Ectodermal cell (in vitro differentiated cells): ENCODE data around the gene F2RL1.
"Not testable (repeated sequence)": the region's sequence is repeated elsewhere in the genome, so short reads cannot be mapped to it uniquely, and the experiment has no call there.

ENCODE experiments used
- H3K27ac ChIP-seq: 2 replicates; pipeline ENCODE4 v1.7.0; 2013; ENCODE audit warnings: mild to moderate bottlenecking, low read depth, low read length; ENCODE audit not compliant: insufficient read depth, poor library complexity, severe bottlenecking
- H3K27me3 ChIP-seq: 2 replicates; pipeline ENCODE4 v1.7.0; 2013; ENCODE audit warnings: mild to moderate bottlenecking, low read length; ENCODE audit not compliant: insufficient read depth, control insufficient read depth, poor library complexity, severe bottlenecking
- H3K36me3 ChIP-seq: one replicate; pipeline ENCODE4 v1.7.0; 2013; ENCODE audit warnings: low read length; ENCODE audit not compliant: control insufficient read depth, insufficient read depth
- H3K4me1 ChIP-seq: one replicate; pipeline ENCODE4 v1.7.0; 2013; ENCODE audit warnings: low read length; ENCODE audit not compliant: control insufficient read depth, insufficient read depth
- H3K4me3 ChIP-seq: 2 replicates; pipeline ENCODE4 v1.7.0; 2013; ENCODE audit warnings: low read depth, low read length, control low read depth; ENCODE audit not compliant: insufficient read depth
- H3K9me3 ChIP-seq: 2 replicates; pipeline ENCODE4 v1.7.0; 2013; ENCODE audit warnings: mild to moderate bottlenecking, low read length, moderate library complexity; ENCODE audit not compliant: control insufficient read depth
- WGBS, 2 experiments: methylation state at CpG; one replicate each; pipeline ENCODE4 v1.1.7; 2013; ENCODE audit warnings: missing lambda C conversion rate in 2 of 2; 5-methylcytosine and 5-hydroxymethylcytosine counted together

Gene F2RL1

GRCh38 chr5:76849419-76850291 is 30.8 kb downstream of the F2RL1 start, which contains the start of gene S100Z:
Gene S100Z (plus strand): TSS chr5:76850014. CDS start chr5:76875360, 25,346 bp downstream.
- Histone ChIP-seq H3K4me3 (no peak within 1 kb of the TSS), H3K36me3 (no peaks in the 10 kb centered on the region), H3K27ac (no peak within 1 kb of the TSS), H3K9me3 (no peaks in the 10 kb centered on the region), H3K27me3 (no peaks in the 10 kb centered on the region), H3K4me1 (no peaks in the 10 kb centered on the region)
- WGBS, 2 experiments = 87 to 91% methylated on average over 18 of the region's 18 CpGs

DNA sequence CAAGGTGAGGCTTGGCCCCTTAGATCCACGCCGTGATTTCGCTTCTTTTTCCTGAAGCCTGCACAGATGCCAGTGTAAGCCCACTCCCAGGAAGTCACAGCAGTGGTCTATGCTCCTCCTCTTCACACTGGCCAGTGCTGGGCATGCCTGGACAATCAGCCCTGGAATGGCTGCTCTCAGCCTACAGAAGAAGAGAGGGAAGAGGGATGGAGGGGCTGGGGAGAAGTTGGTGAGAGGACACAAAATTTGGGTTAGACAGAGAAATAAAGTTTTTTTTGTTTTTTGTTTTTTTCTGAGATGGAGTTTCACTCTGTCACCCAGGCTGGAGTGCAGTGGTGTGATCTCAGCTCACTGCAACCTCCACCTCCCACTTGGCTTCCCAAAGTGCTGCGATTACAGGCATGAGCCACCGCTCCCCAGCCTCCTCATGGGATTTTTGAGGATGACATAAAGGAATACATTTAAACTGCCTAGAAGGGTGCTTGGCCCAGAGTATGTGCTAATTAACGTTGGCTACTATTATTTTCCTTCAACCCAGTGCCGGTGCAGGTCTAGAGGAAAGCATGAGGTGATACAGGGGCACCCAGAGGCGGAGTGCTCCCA is 31.8 kb downstream of the F2RL1 start:
- H3K9me3 ChIP-seq = no peaks in the 10 kb centered on the region
- H3K4me3 ChIP-seq = no peak overlapping the region
- no peaks in the 10 kb centered on the region for H3K27me3 ChIP-seq
- WGBS, 2 experiments = 91 to 95% methylated on average over 8 of the region's 8 CpGs
- no peaks in the 10 kb centered on the region for H3K36me3 ChIP-seq
- H3K27ac ChIP-seq = no peak overlapping the region
- H3K4me1 ChIP-seq = no peaks in the 10 kb centered on the region

- H3K36me3 ChIP-seq = no peaks in the 10 kb centered on the region
- no peaks in the 10 kb centered on the region for H3K9me3 ChIP-seq
- WGBS, 2 experiments = 93 to 94% methylated on average over 7 of the region's 7 CpGs
- H3K27me3 ChIP-seq = no peaks in the 10 kb centered on the region
- no peaks in the 10 kb centered on the region for H3K4me1 ChIP-seq
- H3K4me3 ChIP-seq = no peak overlapping the region
- H3K27ac ChIP-seq = no peak overlapping the region
These were observed 33.0 kb downstream of the F2RL1 start for GRCh38 chr5:76851728-76852369.

DNA sequence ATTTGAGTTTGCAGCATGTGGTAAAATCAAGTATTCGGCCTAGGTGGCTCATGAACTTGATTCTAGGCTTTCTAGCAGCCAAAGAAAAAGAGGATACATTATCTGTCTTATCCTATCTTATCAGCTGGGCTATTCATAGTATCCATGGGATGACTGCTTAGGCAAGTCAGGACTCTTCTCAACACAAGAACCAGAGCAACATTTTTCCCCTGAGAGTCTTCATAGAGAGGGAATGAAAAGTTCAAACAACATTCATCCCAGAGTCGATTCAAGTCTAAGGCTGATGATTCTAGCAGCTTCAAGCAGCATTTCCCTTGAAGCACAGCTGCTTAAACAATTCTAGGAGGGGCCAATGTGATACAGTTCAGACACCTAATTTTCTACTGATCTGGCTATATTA is 33.9 kb downstream of the F2RL1 start:
- WGBS, 2 experiments = 92 to 97% methylated on average over 2 of the region's 2 CpGs
- Histone ChIP-seq H3K27me3 (no peaks in the 10 kb centered on the region), H3K4me1 (no peaks in the 10 kb centered on the region), H3K27ac (no peak overlapping the region), H3K36me3 (no peaks in the 10 kb centered on the region), H3K4me3 (no peak overlapping the region), H3K9me3 (no peaks in the 10 kb centered on the region)

DNA sequence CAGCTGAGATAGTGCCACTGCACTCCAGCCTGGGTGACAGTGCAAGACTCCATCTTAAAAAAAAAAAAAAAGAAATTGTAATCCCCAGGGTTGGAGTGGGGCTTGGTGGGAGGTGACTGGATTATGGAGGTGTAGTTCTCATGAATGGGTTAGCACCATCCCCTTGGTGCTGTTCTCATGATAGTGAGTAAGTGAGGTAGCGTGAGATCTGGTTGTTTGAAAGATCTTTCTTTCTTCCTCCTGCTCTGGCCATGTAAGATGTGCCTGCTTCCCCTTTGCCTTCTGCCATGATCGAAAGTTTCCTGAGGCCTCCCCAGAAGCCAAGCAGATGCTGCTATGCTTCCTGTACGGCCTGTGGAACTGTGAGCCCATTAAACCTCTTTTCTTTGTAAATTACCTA is 34.9 kb downstream of the F2RL1 start:
- H3K9me3 ChIP-seq, H3K36me3 ChIP-seq, H3K27ac ChIP-seq, H3K27me3 ChIP-seq, H3K4me1 ChIP-seq, H3K4me3 ChIP-seq: not testable (repeated sequence)
- 99 to 100% methylated on average over 3 of the region's 3 CpGs for WGBS, 2 experiments

DNA sequence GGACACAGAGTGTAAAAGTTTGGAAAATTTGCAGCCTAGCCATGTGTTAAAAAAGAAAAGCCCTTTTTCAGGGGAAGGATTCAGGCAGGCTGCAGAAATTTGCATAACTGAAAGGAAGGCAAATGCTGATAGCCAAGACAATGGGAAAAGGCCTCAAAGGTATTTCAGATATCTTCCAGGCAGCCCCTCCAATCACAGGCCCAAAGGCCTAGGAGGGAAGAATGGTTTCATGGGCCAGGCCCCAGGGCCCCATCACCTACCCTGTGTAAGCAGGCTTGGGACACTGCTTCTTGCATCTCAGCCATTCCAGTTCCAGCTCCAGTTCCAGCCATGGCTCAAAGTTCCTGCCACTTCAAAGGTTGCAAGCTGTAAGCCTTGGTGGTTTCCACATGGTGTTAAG is 35.8 kb downstream of the F2RL1 start:
- Histone ChIP-seq H3K4me3 (no peak overlapping the region), H3K36me3 (no peaks in the 10 kb centered on the region), H3K4me1 (no peaks in the 10 kb centered on the region), H3K27ac (no peak overlapping the region), H3K9me3 (no peaks in the 10 kb centered on the region), H3K27me3 (no peaks in the 10 kb centered on the region)

DNA sequence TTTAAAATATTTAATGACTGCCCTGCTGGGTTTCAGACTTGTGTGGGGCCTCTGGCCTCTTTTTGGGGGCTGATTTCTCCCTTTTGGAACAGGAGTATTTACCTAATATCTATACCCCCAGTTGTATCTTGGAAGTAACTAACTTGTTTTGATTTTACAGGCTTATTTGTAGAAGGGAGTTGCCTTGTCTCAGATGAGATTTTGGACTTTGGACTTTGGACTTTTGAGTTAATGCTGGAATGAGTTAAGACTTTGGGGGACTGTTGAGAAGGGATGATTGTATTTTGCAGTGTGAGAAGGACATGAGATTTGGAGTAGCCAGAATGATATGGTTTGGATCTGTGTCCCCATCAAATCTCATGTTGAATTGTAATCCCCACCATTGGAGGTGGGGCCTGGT is 36.7 kb downstream of the F2RL1 start:
- H3K4me3 ChIP-seq, H3K27me3 ChIP-seq, H3K4me1 ChIP-seq, H3K36me3 ChIP-seq, H3K9me3 ChIP-seq, H3K27ac ChIP-seq: not testable (repeated sequence)

DNA sequence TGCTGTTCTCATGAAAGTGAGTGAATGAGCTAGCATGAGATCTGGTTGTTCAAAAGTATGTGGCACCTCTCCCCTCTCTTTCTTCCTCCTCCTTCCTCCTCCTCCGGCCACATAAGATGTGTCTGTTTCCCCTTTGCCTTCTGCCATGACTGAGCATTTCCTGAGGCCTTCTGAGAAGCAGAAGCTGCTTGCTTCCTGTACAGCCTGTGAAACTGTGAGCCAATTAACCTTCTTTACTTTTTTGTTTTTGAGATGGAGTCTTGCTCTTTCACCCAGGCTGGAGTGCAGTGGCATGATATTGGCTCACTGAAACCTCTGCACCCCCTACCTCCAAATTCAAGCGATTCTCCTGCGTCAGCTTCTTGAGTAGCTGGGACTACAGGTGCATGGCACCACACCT is 37.1 kb downstream of the F2RL1 start:
- H3K9me3 ChIP-seq = no peaks in the 10 kb centered on the region
- no peaks in the 10 kb centered on the region for H3K36me3 ChIP-seq
- H3K27me3 ChIP-seq = no peaks in the 10 kb centered on the region
- H3K27ac ChIP-seq = no peak overlapping the region
- no peaks in the 10 kb centered on the region for H3K4me1 ChIP-seq
- H3K4me3 ChIP-seq = no peak overlapping the region
- WGBS, 2 experiments = 95 to 97% methylated on average over 3 of the region's 3 CpGs

- not testable (repeated sequence) for H3K9me3 ChIP-seq, H3K4me1 ChIP-seq, H3K4me3 ChIP-seq, H3K27ac ChIP-seq, H3K27me3 ChIP-seq, H3K36me3 ChIP-seq
- WGBS, 2 experiments = 89 to 91% methylated on average over 4 of the region's 4 CpGs
These were observed 38.0 kb downstream of the F2RL1 start for GRCh38 chr5:76856800-76857199.

- WGBS, 2 experiments = 94 to 96% methylated on average over 9 to 10 of the region's 10 CpGs
These were observed 40.9 kb downstream of the F2RL1 start for GRCh38 chr5:76859591-76860247.

More at GRCh38 chr5:76859591-76860247, 40.9 kb downstream of the F2RL1 start:
- no peaks in the 10 kb centered on the region for H3K9me3 ChIP-seq
- no peaks in the 10 kb centered on the region for H3K27me3 ChIP-seq
- no peak overlapping the region for H3K27ac ChIP-seq
- no peaks in the 10 kb centered on the region for H3K4me1 ChIP-seq
- H3K4me3 ChIP-seq = no peak overlapping the region
- no peaks in the 10 kb centered on the region for H3K36me3 ChIP-seq
